GM12873 (cell line): ENCODE results near the gene PIKFYVE.

Experiments used
- TF ChIP-seq, protein P1 (sequence below): IDR thresholded peaks from 2 replicates; pipeline ENCODE4 v1.5.1; 2012; ENCODE audit warnings: low read depth, mild to moderate bottlenecking, moderate library complexity, low read length, control low read depth; ENCODE audit not compliant: insufficient read depth; ENCODE audit errors: missing control alignments

The PIKFYVE gene

DNA sequence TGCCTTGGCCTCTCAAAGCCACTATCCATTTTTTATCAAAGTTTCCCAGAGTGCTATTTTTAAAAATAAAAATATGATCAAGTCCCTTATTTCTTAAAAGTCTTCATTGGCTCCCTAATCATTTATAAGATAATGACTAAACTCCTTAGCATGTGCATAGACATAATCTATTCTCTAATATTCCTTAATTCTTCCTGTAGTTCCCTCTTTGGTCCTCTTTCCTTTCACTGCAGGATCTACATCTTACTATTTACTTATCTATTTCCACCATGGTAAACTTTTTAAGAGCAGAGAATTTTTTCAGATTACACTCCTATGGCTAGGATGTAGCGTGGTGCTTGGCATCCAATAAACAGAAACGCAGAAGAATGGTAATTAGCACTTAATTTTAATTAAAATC, 30.2 kb upstream of the PIKFYVE start:
- TF ChIP-seq, protein P1, sequence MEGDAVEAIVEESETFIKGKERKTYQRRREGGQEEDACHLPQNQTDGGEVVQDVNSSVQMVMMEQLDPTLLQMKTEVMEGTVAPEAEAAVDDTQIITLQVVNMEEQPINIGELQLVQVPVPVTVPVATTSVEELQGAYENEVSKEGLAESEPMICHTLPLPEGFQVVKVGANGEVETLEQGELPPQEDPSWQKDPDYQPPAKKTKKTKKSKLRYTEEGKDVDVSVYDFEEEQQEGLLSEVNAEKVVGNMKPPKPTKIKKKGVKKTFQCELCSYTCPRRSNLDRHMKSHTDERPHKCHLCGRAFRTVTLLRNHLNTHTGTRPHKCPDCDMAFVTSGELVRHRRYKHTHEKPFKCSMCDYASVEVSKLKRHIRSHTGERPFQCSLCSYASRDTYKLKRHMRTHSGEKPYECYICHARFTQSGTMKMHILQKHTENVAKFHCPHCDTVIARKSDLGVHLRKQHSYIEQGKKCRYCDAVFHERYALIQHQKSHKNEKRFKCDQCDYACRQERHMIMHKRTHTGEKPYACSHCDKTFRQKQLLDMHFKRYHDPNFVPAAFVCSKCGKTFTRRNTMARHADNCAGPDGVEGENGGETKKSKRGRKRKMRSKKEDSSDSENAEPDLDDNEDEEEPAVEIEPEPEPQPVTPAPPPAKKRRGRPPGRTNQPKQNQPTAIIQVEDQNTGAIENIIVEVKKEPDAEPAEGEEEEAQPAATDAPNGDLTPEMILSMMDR, result no peak

DNA sequence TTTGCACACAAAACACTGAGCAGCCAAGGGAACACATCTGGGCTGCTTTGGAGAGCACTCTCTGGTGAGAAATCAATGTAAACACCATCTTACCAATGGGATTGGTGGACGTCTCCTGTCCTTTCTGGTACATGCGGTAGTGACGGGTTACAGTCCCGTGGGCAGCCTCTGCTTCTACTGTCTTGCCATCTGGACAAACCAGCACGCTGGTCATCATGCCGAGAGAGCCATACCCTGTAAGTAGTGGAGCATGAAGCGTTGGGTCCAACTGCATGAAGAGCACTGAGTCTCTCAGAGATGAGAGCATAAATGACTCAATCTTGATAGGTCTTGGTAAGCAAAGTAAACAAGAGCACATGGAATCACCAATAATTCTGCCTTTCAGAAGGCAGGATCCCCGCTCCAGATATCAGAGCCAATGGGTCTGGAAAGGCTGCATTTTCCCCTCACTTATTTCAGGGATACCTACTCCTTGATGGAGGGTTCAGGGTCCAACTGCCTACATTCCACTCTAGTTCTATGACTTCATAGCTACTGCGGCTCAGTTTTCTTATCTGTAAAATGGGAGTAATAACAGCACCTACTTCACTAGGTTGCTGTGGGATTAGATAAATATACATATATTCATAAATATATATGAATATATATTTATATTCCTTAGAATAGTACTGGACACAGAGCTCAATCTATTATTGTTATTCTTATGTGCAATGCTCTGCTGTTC, 26.1 kb upstream of the PIKFYVE start:
- TF ChIP-seq, protein P1, result no peak

DNA sequence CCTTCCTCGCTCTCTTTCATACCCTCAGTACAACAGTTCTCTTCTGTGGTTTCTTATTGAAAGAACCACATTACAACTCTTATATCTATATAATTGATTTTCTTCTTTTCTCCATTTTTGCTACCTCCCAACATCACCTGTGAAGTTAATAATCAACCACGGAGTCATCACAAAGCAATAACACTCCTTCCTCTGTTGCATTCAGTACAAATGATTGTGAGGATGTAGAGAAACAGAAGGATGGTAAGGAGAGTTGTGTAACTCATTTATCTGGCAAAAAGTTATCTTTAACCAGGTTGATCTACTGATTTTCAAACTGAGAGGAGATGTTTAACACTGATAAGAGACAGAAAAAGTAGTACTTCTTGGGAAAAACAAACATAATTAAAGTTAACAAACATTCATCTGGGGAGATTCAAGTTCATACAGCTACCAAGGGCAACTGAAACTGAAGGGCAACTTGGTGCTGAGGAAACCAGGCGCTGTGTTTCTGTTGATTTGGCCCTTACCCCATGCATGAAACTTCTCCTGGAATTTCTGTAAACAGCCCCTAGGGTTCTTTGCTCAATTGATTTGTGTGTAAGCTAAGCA, 25.3 kb upstream of the PIKFYVE start:
- TF ChIP-seq, protein P1, result no peak

DNA sequence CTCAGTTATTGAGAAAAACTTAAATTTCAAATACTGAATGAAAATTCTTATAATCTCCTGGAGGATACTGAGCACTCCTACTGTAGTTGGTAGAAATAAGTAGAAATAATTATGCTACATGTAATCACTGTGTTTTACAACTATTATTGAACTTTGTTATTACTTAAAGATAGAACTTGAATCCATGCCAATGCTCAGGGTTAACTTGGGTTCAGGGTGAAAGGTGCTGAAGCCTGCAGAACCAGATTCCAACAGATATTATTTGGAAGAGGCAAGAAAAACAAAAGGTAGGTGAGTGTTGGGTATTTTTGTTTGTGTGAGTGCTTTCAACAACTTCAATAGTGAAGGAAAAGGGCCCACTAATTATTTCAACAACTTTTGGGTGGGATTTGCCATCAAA, 21.6 kb upstream of the PIKFYVE start:
- TF ChIP-seq, protein P1, result no peak

DNA sequence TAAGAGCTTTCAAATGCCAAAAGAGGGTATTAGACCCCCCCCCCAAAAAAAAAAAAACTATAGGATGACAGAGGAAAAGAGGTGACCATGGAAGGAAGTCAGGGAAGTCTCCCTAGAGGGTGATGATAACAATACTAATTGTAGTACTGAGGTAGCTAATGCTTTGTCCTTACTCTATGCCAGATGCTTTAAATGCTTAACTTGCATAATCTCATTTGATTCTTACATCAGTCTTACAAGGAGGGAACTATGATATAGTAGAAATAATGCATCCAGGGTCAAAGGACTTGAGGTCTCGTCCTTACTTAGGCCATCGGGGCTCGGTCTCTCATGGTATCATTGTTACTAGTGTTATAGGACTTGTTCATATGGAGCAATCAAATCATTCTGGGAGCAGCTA, 20.3 kb upstream of the PIKFYVE start:
- TF ChIP-seq, protein P1, result no peak

DNA sequence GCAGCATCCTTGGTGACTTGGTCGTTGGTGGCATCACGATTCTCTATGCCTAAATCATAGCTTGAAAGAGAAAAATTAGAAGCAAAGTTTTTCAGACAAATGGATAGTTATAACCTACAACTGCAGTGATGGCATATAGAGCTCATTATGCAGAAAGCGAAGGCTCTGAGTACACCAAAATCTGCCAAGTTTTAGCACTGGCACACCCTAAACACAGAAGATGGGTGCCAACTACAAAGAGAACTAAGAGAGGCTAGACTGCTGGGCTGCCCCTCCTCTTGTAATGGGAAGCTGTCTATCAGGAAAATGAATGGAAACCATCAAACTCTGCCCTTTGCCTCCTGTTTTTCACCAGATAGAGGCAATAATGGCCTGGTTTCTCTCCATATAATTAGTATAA, 17.5 kb upstream of the PIKFYVE start:
- TF ChIP-seq, protein P1, result no peak

DNA sequence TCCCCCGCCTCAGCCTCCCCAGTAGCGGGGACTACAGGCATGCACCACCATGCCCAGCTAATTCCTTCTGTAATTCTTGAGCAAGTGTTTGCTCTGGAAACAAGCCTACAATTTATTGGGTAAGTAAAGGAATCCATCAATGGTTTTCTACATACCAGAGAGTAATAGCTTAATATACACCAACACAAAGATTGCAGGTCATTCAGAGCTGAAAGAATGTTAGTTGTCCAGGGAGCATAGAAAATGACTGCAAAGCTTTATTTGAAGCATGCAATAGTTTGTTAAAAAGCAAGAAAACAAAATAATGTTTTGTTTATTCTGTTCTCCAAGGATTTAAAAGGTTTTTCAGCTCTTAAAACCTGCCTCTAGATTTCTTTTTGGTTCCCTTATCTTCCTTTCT, 16.8 kb upstream of the PIKFYVE start:
- TF ChIP-seq, protein P1, result no peak
